Stromal cell of bone marrow (primary cell): ENCODE results near the gene TUBD1.
"Not testable (repeated sequence)": the region's sequence is repeated elsewhere in the genome, so short reads cannot be mapped to it uniquely, and the experiment has no call there.

Experiments used
- DNase-seq: peaks from one replicate; pipeline ENCODE4 v3.0.0-alpha.2; 2012; ENCODE audit warnings: low read depth

TUBD1 gene

DNA sequence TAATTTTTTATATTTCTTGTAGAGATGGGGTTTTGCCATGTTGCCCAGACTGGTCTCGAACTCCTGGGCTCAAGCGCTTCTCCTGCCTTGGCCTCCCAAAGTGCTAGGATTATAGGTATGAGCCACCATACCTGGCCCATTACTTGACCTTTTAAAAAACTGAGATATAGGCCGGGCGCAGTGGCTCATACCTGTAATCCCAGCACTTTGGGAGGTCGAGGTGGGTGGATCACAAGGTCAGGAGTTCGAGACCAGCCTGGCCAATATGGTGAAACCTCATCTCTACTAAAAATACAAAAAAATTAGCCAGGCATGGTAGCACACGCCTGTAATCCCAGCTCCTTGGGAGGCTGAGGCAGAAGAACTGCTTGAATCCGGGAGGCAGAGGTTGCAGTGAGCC, 19.3 kb downstream of the TUBD1 start:
- not testable (repeated sequence) for DNase-seq

- no peak for DNase-seq
These were observed 20.4 kb downstream of the TUBD1 start for GRCh38 chr17:59872351-59872750.

DNA sequence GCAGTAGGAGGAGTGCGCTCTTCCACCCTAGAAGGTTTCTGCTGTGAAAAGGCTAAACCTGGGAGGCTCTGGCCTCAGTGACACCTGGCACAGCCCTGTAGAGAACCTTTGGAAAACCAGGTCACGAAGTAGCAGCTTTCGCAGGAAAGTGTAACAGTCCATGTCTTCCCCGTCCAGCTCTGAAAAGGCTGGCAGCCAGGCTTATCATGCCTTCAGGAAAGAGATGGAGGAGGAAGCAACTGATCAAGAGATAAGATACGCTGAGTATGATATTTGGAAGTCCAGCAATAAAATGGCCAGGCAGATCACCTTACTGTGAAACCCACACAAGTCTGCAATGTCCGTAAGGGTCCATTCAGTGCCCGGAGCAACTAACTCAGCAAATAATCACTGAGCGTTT, 22.3 kb downstream of the TUBD1 start:
- no peak for DNase-seq

DNA sequence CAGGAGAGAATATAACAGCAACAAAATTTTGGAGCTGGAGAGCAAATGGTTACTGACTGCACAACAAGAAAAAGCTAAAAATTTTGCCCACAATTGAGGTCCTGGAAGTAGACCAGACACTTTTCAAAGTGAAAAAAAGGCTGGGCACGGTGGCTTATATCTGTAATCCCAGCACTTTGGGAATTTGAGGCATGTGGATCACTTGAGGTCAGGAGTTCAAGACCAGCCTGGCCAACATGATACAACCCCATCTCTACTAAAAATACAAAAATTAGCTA, 22.9 kb downstream of the TUBD1 start:
- DNase-seq = no peak

- DNase-seq = no peak
These were observed 29.1 kb downstream of the TUBD1 start for GRCh38 chr17:59863616-59864015.

GRCh38 chr17:59859444-59860025, 33.2 kb downstream of the TUBD1 start:
- peak; percentile 54 for DNase-seq

GRCh38 chr17:59858932-59859331, 33.8 kb downstream of the TUBD1 start:
- DNase-seq = no peak

GRCh38 chr17:59858167-59858816, 34.5 kb downstream of the TUBD1 start:
- DNase-seq = no peak

DNA sequence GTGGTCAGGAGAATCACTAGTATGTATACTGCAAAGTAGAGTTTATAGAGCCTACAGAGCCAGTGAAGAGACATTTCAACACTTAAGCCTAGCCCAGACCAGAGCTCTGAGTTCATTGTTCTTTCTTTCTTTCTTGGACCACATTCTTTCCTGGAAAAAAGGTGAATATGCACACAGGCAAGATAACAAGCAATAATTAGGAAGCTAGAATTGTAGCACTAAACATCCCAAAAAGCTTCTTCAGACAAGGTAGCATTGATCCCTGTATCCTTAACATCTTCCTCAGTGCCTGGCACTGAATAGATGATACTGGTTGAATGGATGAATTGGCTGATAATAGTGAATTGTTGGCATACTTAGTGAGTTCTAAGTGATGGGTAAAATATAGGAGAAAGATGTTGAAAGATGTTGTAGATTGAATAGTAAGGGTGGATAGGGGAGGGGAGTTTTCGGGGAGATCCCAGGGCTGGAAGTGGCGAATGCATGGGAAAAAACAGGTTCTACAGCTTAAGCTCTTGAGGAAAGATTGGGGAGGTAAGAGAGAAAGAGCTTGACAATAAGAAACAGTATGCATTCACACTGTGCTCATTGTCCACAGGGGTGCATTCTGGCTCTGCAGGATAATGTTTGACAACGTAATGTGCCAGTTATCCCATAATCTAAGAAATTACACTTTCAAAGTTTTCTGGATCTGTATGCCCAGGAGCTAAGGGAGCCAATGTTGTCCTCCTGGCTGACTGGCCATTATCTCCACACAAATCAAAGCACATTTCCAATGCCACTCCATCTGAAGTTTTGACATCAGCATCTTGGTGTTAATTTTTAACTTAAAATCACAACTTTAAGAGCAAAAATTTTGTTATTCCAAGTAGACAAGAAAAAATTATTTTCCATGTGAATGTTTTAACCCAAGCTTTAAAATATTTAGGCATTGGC, 35.6 kb downstream of the TUBD1 start:
- DNase-seq = no peak

DNA sequence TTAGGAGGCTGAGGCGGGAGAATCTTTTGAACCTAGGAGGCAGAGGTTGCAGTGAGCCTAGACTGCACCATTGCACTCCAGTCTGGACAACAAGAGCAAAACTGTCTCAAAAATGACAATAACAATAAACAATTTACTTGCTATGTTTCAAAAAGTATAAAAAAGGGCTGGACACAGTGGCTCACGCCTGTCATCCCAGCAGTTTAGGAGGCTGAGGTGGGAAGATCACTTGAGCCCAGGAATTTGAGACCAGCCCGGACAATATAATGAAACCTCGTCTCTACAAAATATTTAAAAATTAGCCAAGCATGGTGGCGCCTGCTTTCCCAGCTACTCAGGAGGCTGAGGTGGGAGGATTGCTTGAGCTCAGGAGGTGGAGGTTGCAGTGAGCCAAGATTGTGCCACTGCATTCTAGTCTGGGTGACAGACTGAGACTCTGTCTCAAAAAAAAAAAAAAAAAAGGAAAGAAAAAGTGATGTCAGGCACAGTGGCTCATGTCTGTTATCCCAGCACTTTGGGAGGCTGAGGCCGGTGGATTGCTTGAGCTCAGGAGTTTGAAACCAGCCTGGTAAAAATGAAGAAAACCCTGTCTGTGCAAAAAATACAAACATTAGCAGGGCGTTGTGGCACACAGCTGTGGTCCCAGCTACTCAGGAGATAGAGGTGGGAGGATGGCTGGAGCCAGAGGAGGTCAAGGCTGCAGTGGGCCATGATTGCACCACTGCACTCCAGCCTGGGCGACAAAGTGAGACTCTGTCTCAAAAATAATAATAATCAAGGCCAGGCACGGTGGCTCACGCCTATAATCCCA, 38.6 kb downstream of the TUBD1 start:
- not testable (repeated sequence) for DNase-seq

GRCh38 chr17:59853168-59853918, 39.4 kb downstream of the TUBD1 start:
- DNase-seq = no peak

DNA sequence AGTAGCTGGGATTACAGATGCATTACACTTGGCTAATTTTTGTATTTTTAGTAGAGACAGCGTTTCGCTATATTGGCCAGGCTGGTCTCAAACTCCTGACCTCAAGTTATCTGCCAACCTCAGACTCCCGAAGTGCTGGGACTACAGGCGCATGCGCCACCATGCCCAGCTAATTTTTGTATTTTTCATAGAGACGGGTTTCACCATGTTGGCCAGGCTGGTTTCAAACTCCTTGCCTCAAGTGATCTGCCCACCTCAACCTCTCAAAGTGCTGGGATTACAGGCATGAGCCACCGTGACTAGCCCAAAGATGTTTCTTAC, 39.9 kb downstream of the TUBD1 start:
- DNase-seq = not testable (repeated sequence)

GRCh38 chr17:59851439-59852375, 41.0 kb downstream of the TUBD1 start:
- DNase-seq = peak; percentile 78

DNA sequence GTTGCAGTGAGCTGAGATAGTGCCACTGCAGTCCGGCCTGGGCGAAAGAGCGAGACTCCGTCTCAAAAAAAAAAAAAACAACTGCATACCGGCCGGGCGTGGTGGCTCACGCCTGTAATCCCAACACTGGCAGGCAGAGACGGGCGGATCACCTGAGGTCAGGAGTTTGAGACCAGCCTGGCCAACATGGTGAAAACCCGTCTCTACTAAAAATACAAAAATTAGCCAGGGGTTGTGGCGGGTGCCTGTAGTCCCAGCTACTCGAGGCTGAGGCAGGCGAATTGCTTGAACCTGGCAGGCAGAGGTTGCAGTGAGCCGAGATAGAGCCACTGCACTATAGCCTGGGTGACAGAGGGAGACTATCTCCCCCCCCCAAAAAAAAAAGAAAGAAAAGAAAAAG, 42.4 kb downstream of the TUBD1 start:
- not testable (repeated sequence) for DNase-seq

DNA sequence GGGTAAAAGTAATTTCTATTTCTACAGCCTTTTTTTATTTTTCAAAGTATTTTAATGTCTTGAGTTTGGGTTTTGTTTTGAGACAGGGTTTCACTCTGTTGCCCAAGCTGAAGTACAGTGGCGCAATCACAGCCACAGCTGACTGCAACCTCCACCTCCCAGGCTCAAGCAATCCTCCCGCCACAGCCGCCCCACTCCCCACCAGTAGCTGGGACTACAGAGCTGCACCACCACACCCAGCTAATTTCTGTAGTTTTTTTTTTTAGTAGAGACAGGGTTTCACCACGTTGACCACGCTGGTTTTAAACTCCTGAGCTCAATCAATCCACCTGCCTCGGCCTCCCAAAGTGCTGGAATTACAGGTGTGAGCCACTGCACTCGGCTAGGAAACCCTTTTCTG, 44.0 kb downstream of the TUBD1 start:
- DNase-seq = no peak

GRCh38 chr17:59848385-59848668, 44.4 kb downstream of the TUBD1 start:
- no peak for DNase-seq

GRCh38 chr17:59846394-59847165, 46.2 kb downstream of the TUBD1 start:
- DNase-seq = peak; percentile 77

DNA sequence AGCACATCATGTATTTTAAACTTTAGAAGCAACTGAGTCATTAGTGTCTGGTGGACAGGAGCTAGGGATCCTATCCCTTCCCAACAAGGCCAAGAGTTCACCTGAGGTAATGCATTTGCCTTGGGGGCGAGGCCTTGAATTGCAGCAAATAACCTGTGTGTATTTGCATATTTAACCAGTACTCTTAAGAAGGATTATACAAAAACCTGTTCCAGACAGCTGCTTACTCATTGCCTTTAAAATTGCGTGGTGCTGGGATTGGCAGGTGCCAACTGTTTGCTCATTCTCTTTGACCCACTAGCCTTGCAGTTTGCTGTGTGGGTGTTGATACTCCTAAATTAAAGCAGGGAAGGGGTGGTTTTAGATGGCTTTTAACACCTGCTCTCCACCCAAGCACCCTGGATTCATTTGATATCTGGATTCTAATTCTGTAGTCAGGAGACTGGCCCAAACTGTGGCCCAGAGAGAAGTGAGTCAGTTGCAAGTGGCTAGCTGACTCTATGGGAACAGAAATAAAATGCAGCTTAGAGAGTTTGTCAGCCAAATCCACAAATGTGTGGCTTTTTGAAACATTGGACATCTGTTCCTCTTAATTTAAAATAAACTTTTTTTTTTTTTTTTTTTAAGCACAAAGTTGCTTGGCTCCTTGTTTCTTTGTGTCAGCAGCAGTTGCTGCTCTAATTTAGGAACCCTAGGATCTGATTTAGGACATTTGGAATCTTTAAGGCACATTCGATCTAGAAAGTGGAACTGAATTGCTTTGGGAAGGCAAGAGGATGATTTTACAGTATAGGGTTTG, 46.9 kb downstream of the TUBD1 start:
- DNase-seq = peak; percentile 88

- no peak for DNase-seq
These were observed 47.7 kb downstream of the TUBD1 start for GRCh38 chr17:59844884-59845594.
